HepG2 (cell line): ENCODE measurements around the gene SLC16A3. TPM values are rescaled to one million over a fixed set of nuclear protein-coding genes. Genes with fewer than 3 reads are reported as not detected.

Experiments used
- DNMT3B ChIP-seq: conservative IDR thresholded peaks from 2 replicates; pipeline ENCODE4 v1.6.1; 2016; ENCODE audit warnings: missing biosample characterization, control low read depth
- GATA4 ChIP-seq: sonication (generic); IDR thresholded peaks from 2 replicates; pipeline ENCODE4 v1.6.1; 2016; ENCODE audit warnings: antibody characterized with exemption, low read depth, borderline replicate concordance
- HMG20B ChIP-seq: conservative IDR thresholded peaks from 2 replicates; pipeline ENCODE4 v1.6.1; 2016; ENCODE audit warnings: missing genetic modification reagents, missing compliant biosample characterization
- HNRNPH1 ChIP-seq: fragments of 200-400 bp; formaldehyde crosslinking; optimal IDR thresholded peaks from 2 replicates; pipeline ENCODE3; 2017; ENCODE audit warnings: mild to moderate bottlenecking, low read depth, low read length
- KDM2A ChIP-seq: sonication (generic); formaldehyde crosslinking; IDR thresholded peaks from 2 replicates; pipeline ENCODE4 v1.4.0; 2020; ENCODE audit warnings: low read depth, missing genetic modification reagents, borderline replicate concordance
- KDM4B ChIP-seq: sonication (generic); formaldehyde crosslinking; IDR thresholded peaks from 2 replicates; pipeline ENCODE4 v1.4.0; 2020; ENCODE audit warnings: missing genetic modification reagents
- NPAS2 ChIP-seq: sonication (generic); formaldehyde crosslinking; IDR thresholded peaks from 2 replicates; pipeline ENCODE4 v1.8.0; 2022; ENCODE audit warnings: mild to moderate bottlenecking, missing genetic modification reagents, borderline replicate concordance
- PAWR ChIP-seq: sonication (generic); formaldehyde crosslinking; IDR thresholded peaks from 2 replicates; pipeline ENCODE4 v1.4.0; 2020; ENCODE audit warnings: missing genetic modification reagents, mild to moderate bottlenecking, borderline replicate concordance
- REL ChIP-seq: sonication (generic); formaldehyde crosslinking; conservative IDR thresholded peaks from 2 replicates; pipeline ENCODE4 v1.8.0; 2022; ENCODE audit warnings: mild to moderate bottlenecking, missing genetic modification reagents, moderate library complexity
- RORA ChIP-seq: sonication (generic); formaldehyde crosslinking; IDR thresholded peaks from 2 replicates; pipeline ENCODE4 v1.5.0; 2020; ENCODE audit warnings: mild to moderate bottlenecking, missing genetic modification reagents, moderate library complexity
- TCF12 ChIP-seq, 2 experiments: fragments of 450-650 bp in 1 of 2; sonication (generic) in 1 of 2; formaldehyde crosslinking in 1 of 2; IDR thresholded peaks; 2 replicates each; pipeline versions ENCODE4 v1.6.1 to v1.8.0; 2017 to 2022; ENCODE audit warnings: antibody characterized with exemption in 1 of 2, mild to moderate bottlenecking in 1 of 2, missing genetic modification reagents in 1 of 2, moderate library complexity in 1 of 2
- ZNF224 ChIP-seq: sonication (generic); formaldehyde crosslinking; IDR thresholded peaks from 2 replicates; pipeline ENCODE4 v1.5.0; 2020; ENCODE audit warnings: mild to moderate bottlenecking, missing genetic modification reagents
- ZNF350 ChIP-seq: sonication (generic); formaldehyde crosslinking; IDR thresholded peaks from 2 replicates; pipeline ENCODE4 v1.4.0; 2020; ENCODE audit warnings: mild to moderate bottlenecking, low read depth, missing genetic modification reagents, borderline replicate concordance
- ZNF543 ChIP-seq: sonication (generic); formaldehyde crosslinking; IDR thresholded peaks from 2 replicates; pipeline ENCODE4 v1.4.0; 2020; ENCODE audit warnings: mild to moderate bottlenecking, missing genetic modification reagents
- ZNF629 ChIP-seq: sonication (generic); formaldehyde crosslinking; conservative IDR thresholded peaks from 2 replicates; pipeline ENCODE4 v1.5.0; 2020; ENCODE audit warnings: missing genetic modification reagents
- ZNF644 ChIP-seq: IDR thresholded peaks from 2 replicates; pipeline ENCODE4 v1.6.1; 2016; ENCODE audit warnings: low read depth
- ZNF773 ChIP-seq: sonication (generic); formaldehyde crosslinking; IDR thresholded peaks from 2 replicates; pipeline ENCODE4 v1.4.0; 2020; ENCODE audit warnings: missing genetic modification reagents, borderline replicate concordance
- ZNF775 ChIP-seq: sonication (generic); formaldehyde crosslinking; IDR thresholded peaks from 2 replicates; pipeline ENCODE4 v1.4.0; 2020; ENCODE audit warnings: missing genetic modification reagents, mild to moderate bottlenecking, moderate library complexity, borderline replicate concordance
- ZNF83 ChIP-seq: sonication (generic); formaldehyde crosslinking; IDR thresholded peaks from 2 replicates; pipeline ENCODE4 v1.4.0; 2020; ENCODE audit warnings: missing genetic modification reagents, mild to moderate bottlenecking, borderline replicate concordance
- polyA plus RNA-seq, 8 experiments: library from polyadenylated mRNA; depleted of rRNA in 3 of 8; stranded (reverse) in 7 of 8; unstranded in 1 of 8; fragments of >200 nt; fragmentation: Illumina TruSeq in 4 of 8; extraction: Trizol in 4 of 8; gene quantifications; 2 replicates each; pipeline versions ENCODE4 v1.2.1 to v1.2.3, GENCODE V29; 2011 to 2016; ENCODE audit warnings: low read depth in 4 of 8, missing spikeins in 1 of 8, mixed read lengths in 1 of 8; ENCODE audit not compliant: insufficient read depth in 1 of 8
- total RNA-seq, 5 experiments: library from RNA; depleted of rRNA; stranded (reverse); fragments of >200 nt; fragmentation: Illumina TruSeq; extraction: Trizol; gene quantifications; 2 replicates each; pipeline ENCODE4 v1.2.3, GENCODE V29; 2016; ENCODE audit warnings: low read depth in 1 of 5
- TF ChIP-seq, protein P1 (sequence below): sonication (generic); formaldehyde crosslinking; IDR thresholded peaks from 2 replicates; pipeline ENCODE4 v1.5.0; 2020; ENCODE audit warnings: missing genetic modification reagents
- TF ChIP-seq, protein P2 (sequence below): sonication (generic); formaldehyde crosslinking; IDR thresholded peaks from 2 replicates; pipeline ENCODE4 v1.8.0; 2022; ENCODE audit warnings: mild to moderate bottlenecking, missing genetic modification reagents; ENCODE audit not compliant: insufficient replicate concordance
- TF ChIP-seq, protein P3 (sequence below): IDR thresholded peaks from 2 replicates; pipeline ENCODE4 v1.6.1; 2016; ENCODE audit warnings: low read depth, borderline replicate concordance
- TF ChIP-seq, protein P4 (sequence below): sonication (generic); formaldehyde crosslinking; IDR thresholded peaks from 2 replicates; pipeline ENCODE4 v1.4.0; 2020; ENCODE audit warnings: mild to moderate bottlenecking, missing genetic modification reagents, borderline replicate concordance
- TF ChIP-seq, protein P5 (sequence below): sonication (generic); formaldehyde crosslinking; IDR thresholded peaks from 2 replicates; pipeline ENCODE4 v1.5.0; 2020; ENCODE audit warnings: missing genetic modification reagents

SLC16A3 gene
- total and polyA plus RNA-seq, 2 of the 13 experiments (the other 11 are each of a cell fraction or from before 2014, with no cell fraction given): 242 to 349 TPM

DNA sequence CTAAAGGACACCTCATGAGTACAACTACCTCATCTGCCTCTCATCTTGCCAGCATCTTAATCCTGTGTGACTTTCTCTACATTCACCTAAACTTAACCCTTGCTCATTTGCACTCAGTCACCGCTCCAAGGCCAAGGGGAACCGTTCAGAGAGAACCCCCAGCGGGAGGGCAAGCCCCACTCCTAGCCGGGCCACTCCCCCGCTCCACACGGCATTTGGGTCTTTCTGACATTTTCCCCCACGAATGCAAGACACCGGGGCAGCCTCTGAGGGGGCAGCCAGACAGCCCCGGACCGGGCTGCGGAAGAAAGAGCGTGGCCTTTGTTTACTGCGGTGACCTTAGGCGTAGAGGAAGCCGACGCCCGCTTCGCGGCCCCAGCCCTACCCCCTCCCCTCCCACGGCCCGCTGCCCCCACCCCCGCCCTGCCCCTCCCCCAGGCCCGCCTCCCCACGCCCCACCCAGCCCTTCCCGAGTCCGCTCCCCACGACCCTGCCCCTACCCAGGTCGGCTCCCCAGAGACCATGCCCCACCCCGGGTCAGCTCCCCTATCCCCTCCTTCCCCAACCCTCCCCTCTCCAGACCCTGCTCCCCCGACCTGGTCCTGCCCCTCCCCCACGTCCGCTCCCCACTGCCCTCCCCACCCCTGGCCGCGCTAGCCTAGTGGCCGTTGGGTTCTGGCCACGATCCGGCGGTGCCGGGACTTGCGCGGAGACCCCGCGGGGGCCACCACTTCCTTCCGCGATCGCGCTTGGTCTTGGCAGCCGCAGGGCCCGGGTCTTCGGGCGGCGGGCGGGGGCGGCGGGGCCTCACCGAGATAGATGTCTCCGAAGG, 43.9 kb downstream of the SLC16A3 start (continued):
- TF ChIP-seq, protein P1, sequence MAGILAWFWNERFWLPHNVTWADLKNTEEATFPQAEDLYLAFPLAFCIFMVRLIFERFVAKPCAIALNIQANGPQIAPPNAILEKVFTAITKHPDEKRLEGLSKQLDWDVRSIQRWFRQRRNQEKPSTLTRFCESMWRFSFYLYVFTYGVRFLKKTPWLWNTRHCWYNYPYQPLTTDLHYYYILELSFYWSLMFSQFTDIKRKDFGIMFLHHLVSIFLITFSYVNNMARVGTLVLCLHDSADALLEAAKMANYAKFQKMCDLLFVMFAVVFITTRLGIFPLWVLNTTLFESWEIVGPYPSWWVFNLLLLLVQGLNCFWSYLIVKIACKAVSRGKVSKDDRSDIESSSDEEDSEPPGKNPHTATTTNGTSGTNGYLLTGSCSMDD (CRISPR knock-in tag): no peak
- no peak for TF ChIP-seq GATA4
- no peak for TF ChIP-seq KDM2A (CRISPR knock-in tag)
- no peak for TF ChIP-seq ZNF629 (CRISPR knock-in tag)
- no peak for TF ChIP-seq ZNF775 (CRISPR knock-in tag)
- no peak for TF ChIP-seq NPAS2
- TF ChIP-seq, protein P2, sequence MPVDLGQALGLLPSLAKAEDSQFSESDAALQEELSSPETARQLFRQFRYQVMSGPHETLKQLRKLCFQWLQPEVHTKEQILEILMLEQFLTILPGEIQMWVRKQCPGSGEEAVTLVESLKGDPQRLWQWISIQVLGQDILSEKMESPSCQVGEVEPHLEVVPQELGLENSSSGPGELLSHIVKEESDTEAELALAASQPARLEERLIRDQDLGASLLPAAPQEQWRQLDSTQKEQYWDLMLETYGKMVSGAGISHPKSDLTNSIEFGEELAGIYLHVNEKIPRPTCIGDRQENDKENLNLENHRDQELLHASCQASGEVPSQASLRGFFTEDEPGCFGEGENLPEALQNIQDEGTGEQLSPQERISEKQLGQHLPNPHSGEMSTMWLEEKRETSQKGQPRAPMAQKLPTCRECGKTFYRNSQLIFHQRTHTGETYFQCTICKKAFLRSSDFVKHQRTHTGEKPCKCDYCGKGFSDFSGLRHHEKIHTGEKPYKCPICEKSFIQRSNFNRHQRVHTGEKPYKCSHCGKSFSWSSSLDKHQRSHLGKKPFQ (CRISPR knock-in tag): peak; percentile 25
- TF ChIP-seq DNMT3B: no peak
- TF ChIP-seq ZNF543 (CRISPR knock-in tag): no peak
- TF ChIP-seq, protein P3, sequence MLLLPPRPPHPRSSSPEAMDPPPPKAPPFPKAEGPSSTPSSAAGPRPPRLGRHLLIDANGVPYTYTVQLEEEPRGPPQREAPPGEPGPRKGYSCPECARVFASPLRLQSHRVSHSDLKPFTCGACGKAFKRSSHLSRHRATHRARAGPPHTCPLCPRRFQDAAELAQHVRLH: no peak
- no peak for TF ChIP-seq ZNF644 (CRISPR knock-in tag)
- no peak for TF ChIP-seq RORA (CRISPR knock-in tag)
- no peak for TF ChIP-seq TCF12 (IDR thresholded peaks at IDR 0.05)
- TF ChIP-seq TCF12 (CRISPR knock-in tag; IDR thresholded peaks at IDR 0.05): no peak
- peak; percentile 80 for TF ChIP-seq HNRNPH1
- no peak for TF ChIP-seq KDM4B (CRISPR knock-in tag)
- TF ChIP-seq REL (CRISPR knock-in tag): no peak
- TF ChIP-seq ZNF350: no peak
- TF ChIP-seq HMG20B: no peak
- TF ChIP-seq ZNF224 (CRISPR knock-in tag): 0 out of 2 replicates have a peak, but pooled peaks have one; percentile 4
- TF ChIP-seq ZNF83: no peak
- no peak for TF ChIP-seq PAWR (CRISPR knock-in tag)
- no peak for TF ChIP-seq ZNF773 (CRISPR knock-in tag)
- TF ChIP-seq, protein P4, sequence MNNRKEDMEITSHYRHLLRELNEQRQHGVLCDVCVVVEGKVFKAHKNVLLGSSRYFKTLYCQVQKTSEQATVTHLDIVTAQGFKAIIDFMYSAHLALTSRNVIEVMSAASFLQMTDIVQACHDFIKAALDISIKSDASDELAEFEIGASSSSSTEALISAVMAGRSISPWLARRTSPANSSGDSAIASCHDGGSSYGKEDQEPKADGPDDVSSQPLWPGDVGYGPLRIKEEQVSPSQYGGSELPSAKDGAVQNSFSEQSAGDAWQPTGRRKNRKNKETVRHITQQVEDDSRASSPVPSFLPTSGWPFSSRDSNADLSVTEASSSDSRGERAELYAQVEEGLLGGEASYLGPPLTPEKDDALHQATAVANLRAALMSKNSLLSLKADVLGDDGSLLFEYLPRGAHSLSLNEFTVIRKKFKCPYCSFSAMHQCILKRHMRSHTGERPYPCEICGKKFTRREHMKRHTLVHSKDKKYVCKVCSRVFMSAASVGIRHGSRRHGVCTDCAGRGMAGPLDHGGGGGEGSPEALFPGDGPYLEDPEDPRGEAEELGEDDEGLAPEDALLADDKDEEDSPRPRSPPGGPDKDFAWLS (CRISPR knock-in tag): no peak
- TF ChIP-seq, protein P5, sequence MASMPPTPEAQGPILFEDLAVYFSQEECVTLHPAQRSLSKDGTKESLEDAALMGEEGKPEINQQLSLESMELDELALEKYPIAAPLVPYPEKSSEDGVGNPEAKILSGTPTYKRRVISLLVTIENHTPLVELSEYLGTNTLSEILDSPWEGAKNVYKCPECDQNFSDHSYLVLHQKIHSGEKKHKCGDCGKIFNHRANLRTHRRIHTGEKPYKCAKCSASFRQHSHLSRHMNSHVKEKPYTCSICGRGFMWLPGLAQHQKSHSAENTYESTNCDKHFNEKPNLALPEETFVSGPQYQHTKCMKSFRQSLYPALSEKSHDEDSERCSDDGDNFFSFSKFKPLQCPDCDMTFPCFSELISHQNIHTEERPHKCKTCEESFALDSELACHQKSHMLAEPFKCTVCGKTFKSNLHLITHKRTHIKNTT (CRISPR knock-in tag): no peak
